Lower leg skin (tissue), 4 donors: Measurements from ENCODE around the gene BAD. TPM values are rescaled to one million over a fixed set of nuclear protein-coding genes. Genes with fewer than 3 reads are reported as not detected.
A peak's percentile ranks its signal among the peaks of the same experiment; 100 is the strongest.

Source experiments
- DNase-seq, 2 donors: peaks; one replicate each; pipeline ENCODE4 v3.0.0-alpha.2; 2019; ENCODE audit warnings: low spot score in 2 of 2
- H3K4me3 ChIP-seq: fragments of 200-600 bp; sonication (generic); 2 replicates; pipeline ENCODE4 v1.5.1; 2017; ENCODE audit warnings: mild to moderate bottlenecking, low read depth; ENCODE audit not compliant: poor library complexity, severe bottlenecking
- POLR2A ChIP-seq, 2 donors: fragments of 450-650 bp; IDR thresholded peaks; one replicate each; pipeline ENCODE4 v1.6.1; 2016 to 2017; ENCODE audit warnings: antibody characterized with exemption in 2 of 2, mild to moderate bottlenecking in 1 of 2, moderate library complexity in 1 of 2
- WGBS, 2 donors: methylation state at CpG; one replicate each; pipeline ENCODE4 v1.1.5; 2018; 5-methylcytosine and 5-hydroxymethylcytosine counted together
- intact Hi-C: fragments of 100-400 bp; cut with DNase I; formaldehyde crosslinking; loops from one replicate; pipeline ENCODE4 v1.15.0; 2023; ENCODE audit warnings: low total_unique reads
- total RNA-seq, 4 donors: library from RNA; depleted of rRNA; stranded (reverse); fragments of >200 nt; gene quantifications; one replicate each; pipeline ENCODE4 v1.1.0, GENCODE V29; 2016
- TF ChIP-seq, protein P1 (sequence below), 3 donors: fragments of 450-650 bp; IDR thresholded peaks; one replicate each; pipeline ENCODE4 v1.5.1; 2016; ENCODE audit warnings: antibody characterized with exemption in 3 of 3, mild to moderate bottlenecking in 3 of 3, moderate library complexity in 2 of 3

Gene BAD
- total RNA-seq, 4 donors from 2014 or later: 65.9 to 99.7 (median 89.4) TPM

DNA sequence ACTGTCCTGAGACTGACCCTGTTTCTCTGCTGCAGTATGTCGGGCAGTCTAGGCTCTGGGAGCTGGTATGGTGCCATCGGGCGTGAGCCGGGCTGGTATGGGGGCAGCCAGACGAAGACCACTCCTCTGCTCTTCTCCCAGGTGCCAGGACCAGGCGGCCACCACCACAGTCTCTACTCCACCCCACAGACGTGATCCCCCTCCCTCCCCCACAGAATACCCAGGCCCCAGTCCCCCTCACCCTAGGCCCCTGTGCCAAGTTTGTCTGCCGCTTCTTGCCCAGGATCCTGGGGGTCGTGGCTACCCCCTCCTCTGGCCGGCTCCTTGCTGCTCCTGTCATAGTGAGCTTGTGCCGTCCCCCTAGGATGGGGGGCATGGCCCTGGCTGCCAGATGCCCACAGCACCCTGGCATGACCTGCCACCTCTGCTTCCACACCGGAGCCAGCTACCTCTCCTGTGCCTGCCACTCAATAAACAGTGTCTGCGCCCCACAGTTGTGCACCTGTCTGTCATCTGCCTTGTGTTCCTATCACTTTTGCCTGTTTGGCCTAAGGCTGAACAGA is 4.6 kb upstream of the BAD start:
- WGBS, 2 donors: 89 to 90% methylated on average over 13 of the region's 13 CpGs
- intact Hi-C loops: no loop called here
- DNase-seq: no peak
- TF ChIP-seq, protein P1, sequence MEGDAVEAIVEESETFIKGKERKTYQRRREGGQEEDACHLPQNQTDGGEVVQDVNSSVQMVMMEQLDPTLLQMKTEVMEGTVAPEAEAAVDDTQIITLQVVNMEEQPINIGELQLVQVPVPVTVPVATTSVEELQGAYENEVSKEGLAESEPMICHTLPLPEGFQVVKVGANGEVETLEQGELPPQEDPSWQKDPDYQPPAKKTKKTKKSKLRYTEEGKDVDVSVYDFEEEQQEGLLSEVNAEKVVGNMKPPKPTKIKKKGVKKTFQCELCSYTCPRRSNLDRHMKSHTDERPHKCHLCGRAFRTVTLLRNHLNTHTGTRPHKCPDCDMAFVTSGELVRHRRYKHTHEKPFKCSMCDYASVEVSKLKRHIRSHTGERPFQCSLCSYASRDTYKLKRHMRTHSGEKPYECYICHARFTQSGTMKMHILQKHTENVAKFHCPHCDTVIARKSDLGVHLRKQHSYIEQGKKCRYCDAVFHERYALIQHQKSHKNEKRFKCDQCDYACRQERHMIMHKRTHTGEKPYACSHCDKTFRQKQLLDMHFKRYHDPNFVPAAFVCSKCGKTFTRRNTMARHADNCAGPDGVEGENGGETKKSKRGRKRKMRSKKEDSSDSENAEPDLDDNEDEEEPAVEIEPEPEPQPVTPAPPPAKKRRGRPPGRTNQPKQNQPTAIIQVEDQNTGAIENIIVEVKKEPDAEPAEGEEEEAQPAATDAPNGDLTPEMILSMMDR (IDR thresholded peaks at IDR 0.05): no peak
- TF ChIP-seq POLR2A (IDR thresholded peaks at IDR 0.05): no peak
- H3K4me3 ChIP-seq: no peak overlapping the region

DNA sequence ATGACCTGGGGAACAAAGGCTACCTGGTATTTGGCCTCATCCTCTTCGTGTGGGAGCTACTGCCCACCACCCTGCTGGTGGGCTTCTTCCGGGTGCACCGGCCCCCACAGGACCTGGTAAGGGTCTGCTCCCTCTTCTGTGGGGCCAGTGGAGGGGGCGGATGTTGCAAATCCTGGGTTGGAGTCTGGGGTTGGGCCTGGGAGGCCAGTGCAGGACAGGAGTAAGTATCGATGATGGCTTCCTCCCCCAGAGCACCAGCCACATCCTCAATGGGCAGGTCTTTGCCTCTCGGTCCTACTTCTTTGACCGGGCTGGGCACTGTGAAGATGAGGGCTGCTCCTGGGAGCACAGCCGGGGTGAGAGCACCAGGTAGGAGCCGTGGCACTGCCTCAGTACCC is 3.9 kb upstream of the BAD start:
- TF ChIP-seq, protein P1 (IDR thresholded peaks at IDR 0.05): no peak
- no peak for TF ChIP-seq POLR2A (IDR thresholded peaks at IDR 0.05)
- intact Hi-C loops: no loop called here
- no peak overlapping the region for H3K4me3 ChIP-seq
- no peak for DNase-seq
- WGBS, 2 donors: 92 to 94% methylated on average over 9 of the region's 9 CpGs

DNA sequence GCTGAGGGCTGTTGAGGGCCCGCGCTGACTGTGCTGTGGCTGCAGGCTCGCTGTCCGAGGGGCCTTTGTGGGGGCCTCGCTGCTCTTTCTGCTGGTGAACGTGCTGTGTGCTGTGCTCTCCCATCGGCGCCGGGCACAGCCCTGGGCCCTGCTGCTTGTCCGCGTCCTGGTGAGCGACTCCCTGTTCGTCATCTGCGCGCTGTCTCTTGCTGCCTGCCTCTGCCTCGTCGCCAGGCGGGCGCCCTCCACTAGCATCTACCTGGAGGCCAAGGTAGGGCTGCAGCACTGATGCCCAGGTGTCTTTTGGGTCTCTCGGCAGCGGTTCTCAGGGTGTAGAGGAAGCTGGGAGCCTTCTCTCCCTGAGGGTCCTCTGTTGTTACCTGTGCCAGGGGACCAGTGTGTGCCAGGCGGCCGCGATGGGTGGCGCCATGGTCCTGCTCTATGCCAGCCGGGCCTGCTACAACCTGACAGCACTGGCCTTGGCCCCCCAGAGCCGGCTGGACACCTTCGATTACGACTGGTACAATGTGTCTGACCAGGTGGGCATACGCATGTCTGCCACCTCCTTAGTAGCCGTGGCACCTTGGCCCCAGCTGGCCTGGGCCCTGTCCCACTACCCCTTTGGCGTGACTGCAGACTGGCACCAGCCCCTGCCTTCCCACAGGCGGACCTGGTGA is 3.3 kb upstream of the BAD start:
- no peak for DNase-seq
- WGBS, 2 donors: 93 to 95% methylated on average over 26 to 31 of the region's 33 CpGs
- no peak for TF ChIP-seq POLR2A (IDR thresholded peaks at IDR 0.05)
- TF ChIP-seq, protein P1 (IDR thresholded peaks at IDR 0.05): no peak
- intact Hi-C loops: no loop called here
- no peak overlapping the region for H3K4me3 ChIP-seq

DNA sequence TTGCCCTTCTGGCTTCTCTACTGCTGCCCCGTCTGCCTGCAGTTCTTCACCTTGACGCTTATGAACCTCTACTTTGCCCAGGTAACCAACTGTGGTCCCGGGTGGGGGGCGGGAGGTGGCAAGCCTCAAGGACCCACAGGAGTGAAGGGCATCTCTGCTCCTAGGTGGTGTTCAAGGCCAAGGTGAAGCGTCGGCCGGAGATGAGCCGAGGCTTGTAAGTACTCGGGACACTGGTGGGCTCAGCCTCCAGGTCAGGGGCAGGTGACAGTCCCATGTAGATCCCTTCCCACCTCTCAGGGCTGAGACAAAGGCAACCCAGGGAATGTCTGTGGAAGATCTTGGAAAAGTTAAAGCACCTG is 2.3 kb upstream of the BAD start:
- intact Hi-C loops: no loop called here
- TF ChIP-seq POLR2A (IDR thresholded peaks at IDR 0.05): no peak
- TF ChIP-seq, protein P1 (IDR thresholded peaks at IDR 0.05): no peak
- WGBS, 2 donors: 81 to 88% methylated on average over 9 of the region's 9 CpGs
- no peak overlapping the region for H3K4me3 ChIP-seq
- no peak for DNase-seq

DNA sequence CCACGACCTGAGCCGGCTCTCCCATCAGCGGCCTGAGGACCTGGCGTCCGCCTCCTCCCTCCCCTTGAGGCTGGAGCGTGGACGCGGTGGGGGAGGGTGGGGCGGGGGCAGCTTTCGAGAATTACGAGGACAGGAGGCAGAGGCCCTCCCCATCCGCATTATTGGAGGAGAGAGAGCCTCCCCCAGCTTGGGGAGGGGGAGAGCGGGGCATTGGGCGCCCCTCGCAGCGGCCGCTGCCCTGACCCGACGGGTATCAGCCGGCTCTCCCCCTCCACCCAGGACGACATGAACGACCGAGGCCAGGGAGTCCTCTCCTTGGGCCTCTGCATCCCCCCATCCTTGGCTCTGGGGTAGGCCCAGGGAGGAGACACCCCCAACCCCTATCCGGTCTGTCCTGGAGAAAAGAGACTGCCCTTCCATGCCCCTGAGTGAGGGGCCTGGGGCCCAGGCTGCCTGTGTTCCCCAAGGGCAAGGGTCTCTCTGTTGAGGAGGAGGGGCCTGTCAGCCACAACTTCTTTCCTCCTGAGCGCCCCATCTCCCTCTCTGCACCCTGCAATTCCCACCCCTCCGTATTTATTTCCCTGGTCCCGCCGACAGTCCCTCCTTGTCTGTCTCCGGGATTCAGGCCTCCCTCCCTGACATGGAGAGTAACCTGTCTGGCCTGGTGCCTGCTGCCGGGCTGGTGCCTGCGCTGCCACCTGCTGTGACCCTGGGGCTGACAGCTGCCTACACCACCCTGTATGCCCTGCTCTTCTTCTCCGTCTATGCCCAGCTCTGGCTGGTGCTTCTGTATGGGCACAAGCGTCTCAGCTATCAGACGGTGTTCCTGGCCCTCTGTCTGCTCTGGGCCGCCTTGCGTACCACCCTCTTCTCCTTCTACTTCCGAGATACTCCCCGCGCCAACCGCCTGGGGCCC is 1.7 kb upstream of the BAD start:
- H3K4me3 ChIP-seq: peak overlapping the region; percentile 85
- intact Hi-C loops: no loop called here
- no peak for DNase-seq
- WGBS, 2 donors: 29 to 32% methylated on average over 28 to 29 of the region's 40 CpGs
- no peak for TF ChIP-seq POLR2A (IDR thresholded peaks at IDR 0.05)
- TF ChIP-seq, protein P1 (IDR thresholded peaks at IDR 0.05): no peak
